CD4-positive, alpha-beta T cell (primary cell): ENCODE results near the gene RRM1. TPM values are rescaled to one million over a fixed set of nuclear protein-coding genes. Genes with fewer than 3 reads are reported as not detected.
"Not testable (repeated sequence)": the region's sequence is repeated elsewhere in the genome, so short reads cannot be mapped to it uniquely, and the experiment has no call there.

Experiments used
- ATAC-seq: fragments of 200-7000 bp; cut with Tn5 transposase; one replicate; pipeline ENCODE4 v1.10.0; 2022; ENCODE audit warnings: mild to moderate bottlenecking; ENCODE audit not compliant: poor library complexity
- CTCF ChIA-PET: fragments of 350-600 bp; sonication (Branson Sonifier 250); formaldehyde crosslinking; loops from one replicate; lab custom pipeline; 2021; ENCODE audit warnings: antibody characterized with exemption, inconsistent platforms; lab: Charles Lee
- POLR2A ChIA-PET: fragments of 350-600 bp; sonication (Branson Sonifier 250); formaldehyde crosslinking; loops from one replicate; lab custom pipeline; 2021; ENCODE audit warnings: antibody characterized with exemption, inconsistent platforms; lab: Charles Lee
- DNase-seq, 14 experiments: peaks; one replicate each; pipeline ENCODE4 v3.0.0-alpha.2; 2013 to 2020; ENCODE audit warnings: mixed read lengths in 2 of 14
- H3K27ac ChIP-seq, 2 donors: one replicate each; pipeline versions ENCODE4 v1.5.1 to v1.7.0; 2013; ENCODE audit warnings: low read length in 2 of 2, low read depth in 1 of 2, mild to moderate bottlenecking in 1 of 2
- H3K27me3 ChIP-seq, 2 experiments: 1 replicate in 1 of 2; 2 replicates in 1 of 2; pipeline versions ENCODE4 v1.6.1 to v1.7.0; 2013; ENCODE audit warnings: low read length in 2 of 2, control low read depth in 1 of 2, mild to moderate bottlenecking in 1 of 2, moderate library complexity in 1 of 2; ENCODE audit not compliant: insufficient read depth in 2 of 2, control insufficient read depth in 1 of 2
- H3K36me3 ChIP-seq: one replicate; pipeline ENCODE4 v1.6.1; 2013; ENCODE audit warnings: low read length, control low read depth; ENCODE audit not compliant: insufficient read depth
- H3K4me1 ChIP-seq: one replicate; pipeline ENCODE4 v1.6.1; 2013; ENCODE audit warnings: low read length, control low read depth; ENCODE audit not compliant: insufficient read depth
- H3K4me3 ChIP-seq: one replicate; pipeline ENCODE4 v1.5.1; 2013; ENCODE audit warnings: mild to moderate bottlenecking, low read length, moderate library complexity
- H3K9me3 ChIP-seq, 2 experiments: 1 replicate in 1 of 2; 2 replicates in 1 of 2; pipeline versions ENCODE4 v1.6.1 to v1.7.0; 2013; ENCODE audit warnings: low read length in 2 of 2, mild to moderate bottlenecking in 2 of 2, control low read depth in 1 of 2, moderate library complexity in 1 of 2; ENCODE audit not compliant: control insufficient read depth in 1 of 2, insufficient read depth in 1 of 2
- H3K27ac Mint-ChIP-seq: one replicate; pipeline ENCODE4 v1.8.0; 2020; ENCODE audit warnings: mixed read lengths
- H3K27me3 Mint-ChIP-seq: one replicate; pipeline ENCODE4 v1.8.0; 2021; ENCODE audit warnings: mixed read lengths
- H3K36me3 Mint-ChIP-seq: one replicate; pipeline ENCODE4 v1.8.0; 2021; ENCODE audit warnings: low read depth, mixed read lengths
- H3K4me1 Mint-ChIP-seq: one replicate; pipeline ENCODE4 v1.8.0; 2021; ENCODE audit warnings: low read depth, mixed read lengths
- H3K4me3 Mint-ChIP-seq: one replicate; pipeline ENCODE4 v1.8.0; 2020; ENCODE audit warnings: mild to moderate bottlenecking, mixed read lengths
- H3K9me3 Mint-ChIP-seq: one replicate; pipeline ENCODE4 v1.8.0; 2020; ENCODE audit warnings: mixed read lengths
- intact Hi-C, 2 experiments: fragments of 100-400 bp; cut with DNase I in 1 of 2; cut with micrococcal nuclease in 1 of 2; formaldehyde crosslinking; loops; one replicate each; pipeline versions ENCODE4 v1.15.1 to v1.9.0; 2023 to 2025; cut with DNase I, micrococcal nuclease
- total RNA-seq, 174 experiments: library from RNA in 2 of 174; stranded (reverse) in 2 of 174; gene quantifications; one replicate each; pipeline ENCODE4 v1.2.3 and lab custom pipeline; 2021 to 2026
- TF ChIP-seq, protein P1 (sequence below): fragments of 200-600 bp; IDR thresholded peaks from one replicate; pipeline ENCODE4 v1.8.0; 2022; ENCODE audit warnings: antibody characterized with exemption, mild to moderate bottlenecking

The RRM1 gene
- total RNA-seq, 2 experiments from 2014 or later: 64.7 to 73.1 TPM

GRCh38 chr11:4049006-4049405 lies 45.6 kb upstream of the RRM1 start:
- CTCF ChIA-PET: interaction anchor here (0.8 kb wide), 1 partner anchor 12 kb away, joined by 3 read pairs; no protein-coding TSS in a partner anchor
- intact Hi-C loops: no loop called here
- DNase-seq: peak in 3 of 14 experiments; percentile 8 to 56 (median 42)
- Mint-ChIP-seq H3K4me1 (peaks cover 17% of the 10 kb centered on the region), H3K27ac (no peak overlapping the region), H3K4me3 (no peak overlapping the region), H3K9me3 (no peaks in the 10 kb centered on the region), H3K27me3 (no peaks in the 10 kb centered on the region), H3K36me3 (peaks cover 52% of the 10 kb centered on the region)
- H3K36me3 ChIP-seq: peaks cover 6% of the 10 kb centered on the region
- H3K4me3 ChIP-seq: no peak overlapping the region
- no peaks in the 10 kb centered on the region for H3K27me3 ChIP-seq
- TF ChIP-seq, protein P1, sequence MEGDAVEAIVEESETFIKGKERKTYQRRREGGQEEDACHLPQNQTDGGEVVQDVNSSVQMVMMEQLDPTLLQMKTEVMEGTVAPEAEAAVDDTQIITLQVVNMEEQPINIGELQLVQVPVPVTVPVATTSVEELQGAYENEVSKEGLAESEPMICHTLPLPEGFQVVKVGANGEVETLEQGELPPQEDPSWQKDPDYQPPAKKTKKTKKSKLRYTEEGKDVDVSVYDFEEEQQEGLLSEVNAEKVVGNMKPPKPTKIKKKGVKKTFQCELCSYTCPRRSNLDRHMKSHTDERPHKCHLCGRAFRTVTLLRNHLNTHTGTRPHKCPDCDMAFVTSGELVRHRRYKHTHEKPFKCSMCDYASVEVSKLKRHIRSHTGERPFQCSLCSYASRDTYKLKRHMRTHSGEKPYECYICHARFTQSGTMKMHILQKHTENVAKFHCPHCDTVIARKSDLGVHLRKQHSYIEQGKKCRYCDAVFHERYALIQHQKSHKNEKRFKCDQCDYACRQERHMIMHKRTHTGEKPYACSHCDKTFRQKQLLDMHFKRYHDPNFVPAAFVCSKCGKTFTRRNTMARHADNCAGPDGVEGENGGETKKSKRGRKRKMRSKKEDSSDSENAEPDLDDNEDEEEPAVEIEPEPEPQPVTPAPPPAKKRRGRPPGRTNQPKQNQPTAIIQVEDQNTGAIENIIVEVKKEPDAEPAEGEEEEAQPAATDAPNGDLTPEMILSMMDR: no peak
- POLR2A ChIA-PET: no interaction called here
- H3K27ac ChIP-seq: no peak overlapping the region
- no peak for ATAC-seq
- H3K9me3 ChIP-seq: no peaks in the 10 kb centered on the region
- no peaks in the 10 kb centered on the region for H3K4me1 ChIP-seq

DNA sequence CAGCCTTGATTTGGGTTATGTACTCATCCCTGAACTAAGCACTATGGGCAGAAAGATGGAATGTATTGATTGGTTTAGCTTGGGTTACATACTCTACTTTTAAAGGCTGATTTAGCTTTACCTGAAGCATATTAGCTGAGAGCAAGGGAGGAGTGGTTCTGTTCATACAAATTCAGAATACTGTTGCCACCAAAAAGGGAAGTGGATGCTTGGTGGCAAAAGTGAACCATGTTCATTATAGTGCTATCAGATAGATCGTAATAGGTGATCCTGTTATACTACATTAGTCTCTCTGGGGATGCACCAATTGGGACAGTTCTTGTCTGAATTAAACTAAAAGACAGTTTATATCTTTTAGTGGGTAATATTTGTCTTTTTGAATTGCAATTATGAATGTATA lies 44.5 kb upstream of the RRM1 start:
- Histone ChIP-seq H3K27ac (no peak overlapping the region), H3K4me1 (no peaks in the 10 kb centered on the region), H3K36me3 (peaks cover 12% of the 10 kb centered on the region), H3K4me3 (no peak overlapping the region), H3K9me3 (no peaks in the 10 kb centered on the region), H3K27me3 (no peaks in the 10 kb centered on the region)
- Mint-ChIP-seq H3K4me3 (no peak overlapping the region), H3K4me1 (peaks cover 6% of the 10 kb centered on the region), H3K9me3 (no peaks in the 10 kb centered on the region), H3K27ac (peak overlapping the region; percentile 33), H3K27me3 (no peaks in the 10 kb centered on the region), H3K36me3 (peaks cover 60% of the 10 kb centered on the region)
- TF ChIP-seq, protein P1: no peak
- ChIA-PET CTCF (no interaction called here), POLR2A (interaction anchor here (1.5 kb wide), 1 partner anchor 195 kb away, joined by 4 read pairs; the partner anchor contains the start of gene STIM1)
- DNase-seq: no peak
- ATAC-seq: no peak
- intact Hi-C loops: no loop called here

DNA sequence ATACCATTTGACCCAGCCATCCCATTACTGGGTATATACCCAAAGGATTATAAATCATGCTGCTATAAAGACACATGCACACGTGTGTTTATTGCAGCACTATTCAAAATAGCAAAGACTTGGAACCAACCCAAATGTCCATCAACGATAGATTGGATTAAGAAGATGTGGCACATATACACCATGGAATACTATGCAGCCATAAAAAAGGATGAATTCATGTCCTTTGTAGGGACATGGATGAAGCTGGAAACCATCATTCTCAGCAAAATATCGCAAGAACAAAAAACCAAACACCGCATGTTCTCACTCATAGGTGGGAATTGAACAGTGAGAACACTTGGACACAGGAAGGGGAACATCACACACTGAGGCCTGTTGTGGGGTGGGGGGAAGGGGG lies 41.4 kb upstream of the RRM1 start:
- H3K27ac Mint-ChIP-seq, H3K27ac ChIP-seq, H3K9me3 Mint-ChIP-seq, H3K27me3 ChIP-seq, POLR2A ChIA-PET, H3K9me3 ChIP-seq, DNase-seq, CTCF ChIA-PET, H3K4me3 Mint-ChIP-seq, intact Hi-C loops, H3K4me3 ChIP-seq, ATAC-seq, H3K27me3 Mint-ChIP-seq: not testable (repeated sequence)
- Mint-ChIP-seq H3K36me3 (peaks cover 79% of the 10 kb centered on the region), H3K4me1 (peaks cover 29% of the 10 kb centered on the region)
- Histone ChIP-seq H3K4me1 (peaks cover 12% of the 10 kb centered on the region), H3K36me3 (peaks cover 35% of the 10 kb centered on the region)

- H3K9me3 ChIP-seq: no peaks in the 10 kb centered on the region
- Mint-ChIP-seq H3K4me1 (peaks cover 38% of the 10 kb centered on the region), H3K36me3 (peaks cover 82% of the 10 kb centered on the region), H3K27me3 (no peaks in the 10 kb centered on the region), H3K4me3 (no peak overlapping the region), H3K9me3 (no peaks in the 10 kb centered on the region), H3K27ac (peak overlapping the region; percentile 57)
- DNase-seq (no peak), ATAC-seq (no peak)
- no peak overlapping the region for H3K4me3 ChIP-seq
- H3K27me3 ChIP-seq: no peaks in the 10 kb centered on the region
- CTCF ChIA-PET: no interaction called here
- intact Hi-C loops: no loop called here
- H3K27ac ChIP-seq: no peak overlapping the region
- POLR2A ChIA-PET: interaction anchor here (1.0 kb wide), 1 partner anchor 10 kb away, joined by 3 read pairs; no protein-coding TSS in a partner anchor
- H3K36me3 ChIP-seq: peaks cover 45% of the 10 kb centered on the region
- H3K4me1 ChIP-seq: peaks cover 13% of the 10 kb centered on the region
- TF ChIP-seq, protein P1: no peak
These were observed 40.0 kb upstream of the RRM1 start for GRCh38 chr11:4054643-4055042.
